Choroid plexus epithelial cell (primary cell): ENCODE data around the gene TMEM212.
A peak's percentile ranks its signal among the peaks of the same experiment; 100 is the strongest.

Experiments
- DNase-seq: peaks from one replicate; pipeline ENCODE4 v3.0.0-alpha.2; 2010; ENCODE audit warnings: low read depth
- H3K4me3 ChIP-seq: 2 replicates; pipeline ENCODE4 v1.5.1; 2011; ENCODE audit warnings: low read depth, mild to moderate bottlenecking, control low read depth, low read length, moderate library complexity
- CTCF ChIP-seq: conservative IDR thresholded peaks from 2 replicates; pipeline ENCODE4 v1.5.1; 2011; ENCODE audit warnings: low read depth, mild to moderate bottlenecking, control low read depth, inconsistent platforms, low read length, moderate library complexity

The TMEM212 gene

GRCh38 chr3:171842864-171843518 lies at the start of gene TMEM212:
TSS of gene TMEM212 (plus strand) at chr3:171843349. CDS start at chr3:171843384, 35 bp downstream.
- DNase-seq, result peak; percentile 64
- TF ChIP-seq CTCF, result no peak
- H3K4me3 ChIP-seq, result no peak within 1 kb of the TSS

- H3K4me3 ChIP-seq, result no peak overlapping the region
- DNase-seq, result no peak
- TF ChIP-seq CTCF, result no peak
These were observed 46.4 kb upstream of the TMEM212 start for GRCh38 chr3:171796625-171797264.

- peak; percentile 50 for DNase-seq
- H3K4me3 ChIP-seq, result no peak overlapping the region
- no peak for TF ChIP-seq CTCF
These were observed 45.9 kb upstream of the TMEM212 start for GRCh38 chr3:171797265-171797679.

GRCh38 chr3:171797873-171798272 lies 45.3 kb upstream of the TMEM212 start:
- DNase-seq, result peak; percentile 36
- TF ChIP-seq CTCF, result no peak
- no peak overlapping the region for H3K4me3 ChIP-seq

GRCh38 chr3:171799501-171799900 lies 43.6 kb upstream of the TMEM212 start:
- no peak for TF ChIP-seq CTCF
- no peak overlapping the region for H3K4me3 ChIP-seq
- peak; percentile 28 for DNase-seq

- H3K4me3 ChIP-seq, result no peak overlapping the region
- no peak for TF ChIP-seq CTCF
- peak; percentile 96 for DNase-seq
These were observed 41.2 kb upstream of the TMEM212 start for GRCh38 chr3:171801738-171802589.
